HG03064 (cell line): ENCODE measurements around the gene IMMT.
A peak's percentile ranks its signal among the peaks of the same experiment; 100 is the strongest.

Source experiments
- ATAC-seq: cut with Tn5 transposase; IDR thresholded peaks from one replicate; pipeline ENCODE4 v1.9.1; 2021; ENCODE audit warnings: low read depth; ENCODE audit not compliant: unreplicated experiment

Gene IMMT

GRCh38 chr2:86147793-86148192 is 47.5 kb downstream of the IMMT start:
- ATAC-seq: no peak

- no peak for ATAC-seq
Observed at GRCh38 chr2:86143926-86144685, 51.2 kb downstream of the IMMT start.

GRCh38 chr2:86143307-86143706 is 52.0 kb downstream of the IMMT start:
- ATAC-seq: no peak

- no peak for ATAC-seq
Observed at GRCh38 chr2:86142436-86143257, 52.6 kb downstream of the IMMT start.

- no peak for ATAC-seq
Observed at GRCh38 chr2:86140969-86141392, 54.3 kb downstream of the IMMT start.

- ATAC-seq: no peak
Observed at GRCh38 chr2:86139981-86140380, 55.3 kb downstream of the IMMT start.

- ATAC-seq: no peak
Observed at GRCh38 chr2:86138736-86139625, 56.3 kb downstream of the IMMT start.

GRCh38 chr2:86136141-86136540 is 59.1 kb downstream of the IMMT start:
- no peak for ATAC-seq

GRCh38 chr2:86135653-86136052 is 59.6 kb downstream of the IMMT start:
- ATAC-seq: no peak

GRCh38 chr2:86134709-86135108 is 60.6 kb downstream of the IMMT start:
- no peak for ATAC-seq

- no peak for ATAC-seq
Observed at GRCh38 chr2:86124683-86125082, 70.6 kb downstream of the IMMT start.

- no peak for ATAC-seq
Observed at GRCh38 chr2:86123328-86123925, 71.8 kb downstream of the IMMT start.

- ATAC-seq: no peak
Observed at GRCh38 chr2:86118130-86118529, 77.1 kb downstream of the IMMT start.

GRCh38 chr2:86107031-86107430 is 88.2 kb downstream of the IMMT start:
- no peak for ATAC-seq

GRCh38 chr2:86105969-86106945 is 89.0 kb downstream of the IMMT start, which contains the start of gene PTCD3:
Gene PTCD3, plus strand, starts transcription at chr2:86106235. Its CDS starts 13 bp downstream, at chr2:86106248.
- peak; percentile 85 for ATAC-seq

GRCh38 chr2:86105252-86105968 is 89.9 kb downstream of the IMMT start, which contains the start of gene POLR1A:
Gene POLR1A, minus strand, starts transcription at chr2:86105886. Its CDS starts 110 bp downstream, at chr2:86105776.
- ATAC-seq: peak; percentile 74

GRCh38 chr2:86102157-86102556 is 93.1 kb downstream of the IMMT start:
- ATAC-seq: no peak

GRCh38 chr2:86097913-86098312 is 97.3 kb downstream of the IMMT start:
- ATAC-seq: no peak
